ENCODE measurements around the gene ARMCX6. TPM values are rescaled to one million over a fixed set of nuclear protein-coding genes. Genes with fewer than 3 reads are reported as not detected.
"Not testable (repeated sequence)": the region's sequence is repeated elsewhere in the genome, so short reads cannot be mapped to it uniquely, and the experiment has no call there.

The ARMCX6 gene
- total RNA-seq = 28.1 and 30.4 TPM in 2 replicates

DNA sequence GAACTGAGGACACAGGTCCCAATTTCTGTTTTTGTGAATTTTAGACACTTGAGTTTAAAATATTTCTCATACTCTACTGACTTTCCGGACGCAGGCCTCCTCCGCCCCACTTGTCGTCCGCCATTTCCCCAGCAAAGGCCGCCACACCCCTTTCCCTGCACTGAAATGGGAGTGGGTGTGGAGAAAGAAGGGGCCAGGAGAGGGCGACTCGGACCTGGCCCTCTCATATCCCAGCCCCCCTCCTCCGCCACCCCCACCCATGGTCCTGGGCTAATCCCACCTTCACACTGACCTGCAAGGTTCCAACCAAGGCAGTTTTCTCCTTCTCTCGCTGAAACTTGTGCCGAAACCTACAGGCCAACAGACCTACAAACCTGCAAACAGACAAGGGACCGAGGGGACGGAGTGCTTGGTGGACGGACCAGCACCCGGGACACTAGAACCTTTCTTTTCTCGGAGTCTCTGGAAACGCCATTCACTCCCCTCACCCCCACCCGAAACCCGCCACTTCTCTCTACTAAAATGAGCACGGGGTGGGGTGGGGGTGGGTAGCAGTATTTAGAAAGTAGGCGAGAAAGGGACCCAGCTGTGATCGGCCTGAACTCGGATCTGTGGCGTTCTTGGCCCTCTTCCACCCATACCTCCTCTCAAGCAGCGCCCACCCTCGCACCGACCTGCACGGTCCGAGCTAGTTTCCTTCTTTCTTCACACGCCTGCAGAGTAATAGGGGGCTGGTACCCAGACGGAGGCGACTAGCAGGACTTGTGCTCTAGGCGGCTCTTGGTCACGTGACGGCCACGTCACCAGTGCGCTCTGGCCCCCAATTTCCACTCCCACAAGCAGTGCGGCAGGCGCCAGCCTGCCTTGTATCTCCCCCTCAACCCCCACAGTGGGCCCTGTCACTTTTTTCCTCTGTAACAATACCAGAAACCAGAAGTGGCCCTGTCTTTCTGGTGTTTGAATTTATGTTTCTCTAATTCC, at the start of gene ARMCX6:
Gene ARMCX6, minus strand, starts transcription at position 790 of the 981 bp plus-strand sequence. CDS start 1,380 bp downstream, outside the sequence.
- DNase-seq (ENCODE audit: low read depth in 2 of 2) = peak; percentile 76 to 79

DNA sequence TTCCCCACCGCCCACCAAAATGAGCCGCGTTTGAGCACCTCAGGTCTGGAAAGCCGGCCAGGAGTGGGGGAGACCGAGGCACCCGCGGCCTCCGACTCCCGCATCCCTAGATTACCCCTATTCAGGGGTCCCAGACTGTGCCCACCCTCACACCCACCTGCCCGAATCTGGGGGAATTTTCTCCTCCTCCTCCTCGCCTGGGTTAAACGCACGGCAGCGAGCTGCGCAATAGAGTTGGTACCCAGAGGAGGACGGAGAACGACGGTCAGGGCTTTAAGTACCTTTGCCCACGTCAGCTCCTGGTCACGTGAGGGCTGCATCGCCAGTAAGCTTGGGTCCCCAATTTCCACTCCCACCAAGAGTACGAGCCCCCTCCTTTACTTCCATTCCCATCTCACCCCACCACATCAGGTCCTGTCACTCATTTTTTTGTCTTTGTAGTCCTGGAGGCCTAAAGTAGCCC, 41.8 kb upstream of the ARMCX6 start, which contains the start of gene ARMCX2:
Gene ARMCX2, minus strand, starts transcription at position 250 of the 463 bp plus-strand sequence. CDS start 2,262 bp downstream, outside the sequence.
- DNase-seq (ENCODE audit: low read depth in 2 of 2) = peak; percentile 43 to 74

DNA sequence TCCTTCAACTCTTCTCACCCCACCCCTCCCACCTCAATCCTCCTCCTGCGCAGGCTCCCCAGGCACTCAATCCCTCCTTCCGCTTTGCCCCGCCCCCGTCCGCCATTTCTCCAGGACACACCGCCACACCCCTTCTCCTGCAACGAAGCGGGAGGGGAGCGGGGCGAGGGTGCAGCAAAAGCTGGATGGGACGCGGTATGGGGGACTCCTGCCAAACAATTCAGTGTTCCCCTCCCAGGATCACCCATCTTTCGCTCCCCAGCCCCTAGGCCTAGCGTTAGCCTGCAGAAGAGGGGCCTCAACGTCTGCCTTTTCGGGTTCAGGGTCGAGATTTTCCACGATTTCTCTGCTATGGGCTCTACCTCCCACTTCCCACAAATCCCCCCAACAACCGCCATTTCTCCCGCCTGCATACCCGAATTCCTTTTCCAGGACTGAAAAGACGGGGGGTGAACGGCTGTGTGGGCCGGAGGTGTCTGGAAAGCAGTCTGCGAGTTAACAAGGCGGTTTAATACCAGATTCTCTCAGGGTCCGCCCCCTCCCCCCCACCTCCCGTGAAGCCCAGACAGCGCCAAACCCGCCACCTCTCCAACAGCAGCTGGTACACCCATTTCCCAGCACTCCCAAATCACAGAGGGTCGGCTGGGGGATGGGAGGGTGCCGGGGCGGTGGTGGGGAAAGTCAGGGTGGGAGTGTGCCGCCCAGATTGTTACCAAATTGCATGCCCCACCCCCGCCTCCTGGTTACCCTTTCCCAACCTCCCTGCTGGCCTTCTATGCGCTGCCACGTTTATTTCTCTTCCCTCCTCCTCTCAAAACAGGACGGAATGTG, 41.1 kb upstream of the ARMCX6 start:
- DNase-seq (ENCODE audit: low read depth in 2 of 2) = peak; percentile 37 to 40

DNA sequence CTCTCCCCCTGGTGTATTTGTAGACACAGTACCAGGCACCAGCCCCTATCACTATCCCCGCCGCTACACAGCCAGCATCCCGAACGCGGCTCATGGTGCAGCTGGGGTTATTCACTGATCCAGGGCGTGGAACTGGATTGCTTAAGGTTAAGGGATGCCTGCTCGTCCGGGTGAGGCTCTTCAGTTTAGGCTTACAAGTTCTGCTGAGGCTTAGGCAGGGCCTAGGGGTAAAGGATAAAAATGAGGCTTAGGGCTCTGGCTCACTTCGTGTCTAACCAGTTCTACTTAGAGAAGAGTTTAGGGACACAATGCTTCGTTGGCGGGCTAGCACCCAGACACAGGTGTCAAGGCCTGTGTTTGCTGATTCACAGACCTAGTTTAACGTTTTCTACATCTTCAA, 39.7 kb upstream of the ARMCX6 start:
- DNase-seq (ENCODE audit: low read depth in 2 of 2) = no peak

DNA sequence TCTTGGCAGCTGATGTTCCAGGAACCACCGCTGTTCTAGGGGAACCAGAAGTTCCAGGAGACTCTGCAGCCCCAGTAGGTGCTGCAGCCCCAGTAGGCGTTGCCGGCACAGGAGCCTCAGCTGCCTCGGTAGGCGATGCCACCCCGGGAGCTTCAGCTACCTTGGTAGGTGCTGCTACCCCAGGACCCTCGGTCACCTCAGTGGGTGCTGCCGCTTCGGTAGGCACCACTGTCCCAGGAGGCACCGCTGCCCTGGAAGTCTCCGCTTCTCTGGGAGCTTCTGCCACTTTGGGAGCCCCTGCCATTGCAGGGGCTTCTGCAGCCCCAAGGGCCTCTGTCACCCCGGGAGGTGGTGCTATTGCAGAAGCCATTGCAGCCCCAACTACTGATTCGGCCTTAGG, 39.0 kb upstream of the ARMCX6 start:
- DNase-seq (ENCODE audit: low read depth in 2 of 2) = no peak

DNA sequence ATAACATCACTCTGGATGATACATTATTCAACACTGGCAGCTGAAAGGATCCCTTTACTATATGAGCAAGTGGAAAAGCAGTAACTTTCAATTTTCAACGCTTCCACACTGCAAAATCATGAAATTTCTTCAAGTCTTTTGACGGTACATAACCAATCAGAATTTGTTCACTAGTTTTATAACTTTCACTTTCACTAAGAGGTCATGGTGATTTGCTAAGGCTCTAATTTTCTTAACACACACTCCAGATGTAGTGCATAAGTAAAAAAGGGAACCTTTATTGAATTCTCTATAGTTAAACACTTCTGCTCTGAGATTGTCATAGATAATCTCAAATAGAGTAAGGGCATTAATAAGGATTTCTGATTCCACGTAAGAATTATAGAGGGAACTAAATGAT, 37.7 kb upstream of the ARMCX6 start:
- DNase-seq (ENCODE audit: low read depth in 2 of 2) = no peak

DNA sequence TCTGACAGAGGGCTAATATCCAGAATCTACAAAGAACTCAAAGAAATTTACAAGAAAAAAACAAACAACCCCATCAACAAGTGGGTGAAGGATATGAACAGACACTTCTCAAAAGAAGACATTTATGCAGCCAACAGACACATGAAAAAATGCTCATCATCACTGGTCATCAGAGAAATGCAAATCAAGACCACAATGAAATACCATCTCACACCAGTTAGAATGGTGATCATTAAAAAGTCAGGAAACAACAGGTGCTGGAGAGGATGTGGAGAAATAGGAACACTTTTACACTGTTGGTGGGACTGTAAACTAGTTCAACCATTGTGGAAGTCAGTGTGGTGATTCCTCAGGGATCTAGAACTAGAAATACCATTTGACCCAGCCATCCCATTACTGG, 29.9 kb upstream of the ARMCX6 start:
- not testable (repeated sequence) for DNase-seq (ENCODE audit: low read depth in 2 of 2)

DNA sequence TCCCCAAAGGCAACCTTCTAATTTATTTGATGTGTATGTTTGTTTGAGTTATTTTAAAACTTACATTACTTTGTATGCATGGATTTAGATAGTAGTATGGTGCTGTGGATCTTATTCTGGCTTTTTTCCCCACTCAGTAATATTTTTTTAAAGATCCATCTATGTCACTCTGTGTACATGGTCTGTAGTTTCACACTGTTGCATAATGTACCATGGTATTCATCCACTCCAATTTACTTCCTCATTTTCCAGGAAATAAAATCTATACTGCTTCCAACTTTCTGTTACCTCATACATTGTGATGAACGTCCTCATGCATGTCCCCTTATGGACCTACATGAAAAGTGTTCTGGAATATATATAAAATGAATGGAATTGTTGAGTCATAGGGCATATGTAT, 24.3 kb upstream of the ARMCX6 start:
- no peak for DNase-seq (ENCODE audit: low read depth in 2 of 2)

DNA sequence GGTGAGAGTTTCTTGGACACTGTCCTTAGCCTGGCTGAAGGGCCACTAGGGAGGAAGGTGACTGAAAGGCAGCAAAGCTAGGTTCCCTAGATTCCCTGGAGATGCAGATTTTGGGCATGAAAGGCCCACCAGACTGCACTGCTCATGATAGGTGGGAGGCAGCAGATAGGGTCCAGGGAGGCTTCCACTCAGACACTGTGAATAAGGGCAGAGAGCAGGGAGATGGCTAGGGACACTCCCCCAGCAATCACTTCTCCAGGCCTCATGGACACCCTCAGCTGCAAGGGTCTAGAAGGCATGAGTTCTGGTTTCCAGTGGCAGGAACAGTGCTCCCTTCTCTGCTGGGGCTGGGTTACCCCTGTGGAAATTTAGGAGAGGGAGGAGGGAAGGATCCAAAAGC, 21.8 kb upstream of the ARMCX6 start:
- DNase-seq (ENCODE audit: low read depth in 2 of 2) = no peak

DNA sequence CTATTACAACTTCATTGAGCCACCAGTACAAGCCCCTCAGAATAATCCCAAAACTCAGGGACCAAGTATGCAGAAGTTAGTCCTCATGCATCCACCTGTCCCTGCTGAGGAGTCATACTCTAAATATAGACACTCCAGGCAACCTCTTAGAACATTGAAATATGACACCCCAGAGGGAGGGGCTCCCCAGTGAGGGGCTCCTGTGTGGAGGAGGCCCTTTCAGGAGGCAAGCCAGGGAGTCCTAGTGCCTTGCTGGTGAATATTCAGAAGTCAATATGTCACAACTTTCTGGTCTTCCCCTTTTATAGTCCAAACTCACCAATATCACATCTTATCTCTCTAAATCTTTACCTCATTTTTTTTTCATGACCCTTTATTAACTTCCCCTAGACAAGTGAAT, 1.6 kb upstream of the ARMCX6 start:
- no peak for DNase-seq (ENCODE audit: low read depth in 2 of 2)

DNA sequence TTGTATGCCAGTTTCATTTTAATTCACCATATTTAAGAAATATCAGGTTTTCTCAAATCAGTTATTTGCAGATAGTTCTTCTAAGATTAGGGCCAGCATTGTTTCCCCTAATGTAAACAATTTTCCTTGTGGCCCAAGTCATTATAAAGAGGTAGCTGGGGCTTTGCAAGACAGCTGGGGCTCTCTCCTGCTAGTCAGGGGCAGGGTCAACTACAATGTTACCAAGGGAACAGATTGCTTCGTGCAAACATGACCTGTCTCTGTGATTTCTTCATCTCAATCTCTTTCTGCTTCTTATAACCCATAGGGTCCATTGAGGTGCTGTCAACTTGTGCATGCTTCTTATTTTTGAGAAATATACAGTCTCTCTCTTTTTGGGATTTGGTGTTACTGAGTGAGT, 12.1 kb downstream of the ARMCX6 start:
- no peak for DNase-seq (ENCODE audit: low read depth in 2 of 2)

DNA sequence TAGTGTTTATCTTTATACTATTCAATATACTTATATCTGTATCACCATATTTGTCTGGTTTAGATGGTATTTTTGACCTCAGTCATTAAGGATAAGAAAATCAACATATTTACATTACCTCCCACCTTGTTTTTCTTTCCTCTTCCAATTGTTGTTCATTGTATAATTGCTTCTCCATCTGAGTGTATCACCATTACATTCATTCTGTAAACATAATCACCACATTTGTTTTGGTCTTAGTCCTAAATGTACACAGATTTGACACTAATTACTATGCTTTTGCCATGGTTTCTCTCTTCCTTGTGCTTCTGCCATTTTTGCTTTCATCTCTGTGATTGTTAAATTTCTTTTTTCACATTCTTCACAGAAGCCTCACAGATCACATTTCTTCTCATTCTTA, 12.7 kb downstream of the ARMCX6 start:
- no peak for DNase-seq (ENCODE audit: low read depth in 2 of 2)

DNA sequence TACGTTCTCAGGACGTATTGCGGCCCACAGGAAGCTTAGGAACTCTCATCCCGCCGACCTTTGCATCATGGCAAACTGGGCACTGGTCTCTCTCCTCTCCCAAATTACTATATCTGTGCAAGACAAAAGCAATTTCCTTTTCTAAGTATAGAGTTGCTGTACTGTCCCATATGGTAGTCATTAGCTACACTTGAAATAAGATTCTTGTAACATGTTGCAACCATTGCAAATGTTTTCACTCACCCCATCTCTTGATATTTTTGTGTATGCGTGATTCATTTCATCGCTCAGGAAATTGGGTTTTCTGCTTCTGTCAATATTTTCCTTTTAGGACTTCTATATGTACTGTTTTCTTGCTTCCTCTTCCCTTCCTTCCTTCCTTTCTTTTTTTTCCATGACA, 15.7 kb downstream of the ARMCX6 start:
- DNase-seq (ENCODE audit: low read depth in 2 of 2) = no peak

DNA sequence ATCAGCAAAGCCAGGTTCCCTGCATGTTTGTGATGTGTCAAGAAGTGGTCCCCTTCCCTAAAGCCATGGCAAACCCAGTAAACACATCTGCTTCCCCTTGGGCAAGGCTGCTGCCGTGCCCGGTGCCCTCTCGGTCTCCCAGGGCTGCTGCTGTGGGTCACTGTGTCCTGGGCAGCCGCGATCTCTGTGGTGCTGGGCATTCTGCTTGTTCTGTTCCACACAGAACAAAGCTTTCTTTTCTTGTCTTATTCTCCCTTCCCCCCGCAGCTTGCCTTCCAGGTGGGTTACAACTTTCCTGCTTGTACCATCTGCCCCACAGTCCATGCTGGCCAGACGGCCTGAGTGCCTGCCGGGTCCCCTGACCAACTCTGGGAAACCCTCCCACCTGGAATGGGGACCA, 18.2 kb downstream of the ARMCX6 start:
- DNase-seq (ENCODE audit: low read depth in 2 of 2) = not testable (repeated sequence)

DNA sequence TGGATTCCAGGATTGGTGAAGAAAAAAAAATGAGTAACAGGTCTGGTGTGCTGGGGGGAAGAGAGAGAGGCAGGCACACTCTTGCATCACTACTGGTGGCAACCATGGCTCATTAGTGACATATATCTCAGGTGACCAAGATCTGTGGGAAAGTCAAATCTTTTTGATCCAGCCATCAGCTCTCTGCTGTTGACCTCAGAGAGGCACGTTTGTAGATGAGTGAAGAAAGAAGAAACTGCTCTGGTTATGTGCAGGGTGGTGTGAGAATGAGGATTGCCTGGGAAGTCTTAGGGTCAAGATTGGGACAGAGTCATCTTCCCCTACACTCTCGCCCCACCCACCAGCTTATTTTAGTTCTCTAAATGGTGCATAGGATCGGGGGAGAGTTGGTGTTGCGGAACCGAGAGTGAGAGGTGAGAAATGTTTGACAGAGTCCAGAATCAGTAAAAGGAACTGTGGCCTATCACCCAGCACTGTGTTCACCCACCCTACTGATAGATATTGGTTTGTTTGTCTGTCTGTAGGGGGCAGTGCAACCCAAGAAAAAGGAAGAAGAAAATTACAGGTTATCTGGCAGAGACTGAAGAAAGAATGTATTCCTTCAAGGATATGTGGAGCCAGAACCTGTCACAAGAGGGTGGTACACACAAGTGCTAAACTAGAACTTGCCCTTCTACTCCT, 21.9 kb downstream of the ARMCX6 start:
- peak; percentile 58 to 73 for DNase-seq (ENCODE audit: low read depth in 2 of 2)

Other genes with a start within 250 kb of the ARMCX6 start
- gene BTK, start 231.8 kb downstream of the ARMCX6 start, total RNA-seq = not detected in 2 replicates
- gene RPL36A, start 227.0 kb downstream of the ARMCX6 start, total RNA-seq = 208 and 241 TPM in 2 replicates
- 16.9 and 19.2 TPM in 2 replicates for gene GLA, start 210.1 kb downstream of the ARMCX6 start, total RNA-seq
- 65.4 and 70.6 TPM in 2 replicates for gene HNRNPH2, start 209.8 kb downstream of the ARMCX6 start, total RNA-seq
- 2.6 and 4.2 TPM in 2 replicates for gene ARMCX4, start 132.5 kb downstream of the ARMCX6 start, total RNA-seq
- 39.7 and 55.2 TPM in 2 replicates for gene ARMCX1, start 67.5 kb downstream of the ARMCX6 start, total RNA-seq
- gene ARMCX3, start 5.2 kb upstream of the ARMCX6 start, total RNA-seq = 46.4 and 65.5 TPM in 2 replicates
- 37.7 and 58.9 TPM in 2 replicates for gene ARMCX2, start 41.9 kb upstream of the ARMCX6 start, total RNA-seq

Data from lung microvascular endothelial cell (primary cell).